ENCODE data around the gene COQ10B.
"Not testable (repeated sequence)": the region's sequence is repeated elsewhere in the genome, so short reads cannot be mapped to it uniquely, and the experiment has no call there.

The COQ10B gene

DNA sequence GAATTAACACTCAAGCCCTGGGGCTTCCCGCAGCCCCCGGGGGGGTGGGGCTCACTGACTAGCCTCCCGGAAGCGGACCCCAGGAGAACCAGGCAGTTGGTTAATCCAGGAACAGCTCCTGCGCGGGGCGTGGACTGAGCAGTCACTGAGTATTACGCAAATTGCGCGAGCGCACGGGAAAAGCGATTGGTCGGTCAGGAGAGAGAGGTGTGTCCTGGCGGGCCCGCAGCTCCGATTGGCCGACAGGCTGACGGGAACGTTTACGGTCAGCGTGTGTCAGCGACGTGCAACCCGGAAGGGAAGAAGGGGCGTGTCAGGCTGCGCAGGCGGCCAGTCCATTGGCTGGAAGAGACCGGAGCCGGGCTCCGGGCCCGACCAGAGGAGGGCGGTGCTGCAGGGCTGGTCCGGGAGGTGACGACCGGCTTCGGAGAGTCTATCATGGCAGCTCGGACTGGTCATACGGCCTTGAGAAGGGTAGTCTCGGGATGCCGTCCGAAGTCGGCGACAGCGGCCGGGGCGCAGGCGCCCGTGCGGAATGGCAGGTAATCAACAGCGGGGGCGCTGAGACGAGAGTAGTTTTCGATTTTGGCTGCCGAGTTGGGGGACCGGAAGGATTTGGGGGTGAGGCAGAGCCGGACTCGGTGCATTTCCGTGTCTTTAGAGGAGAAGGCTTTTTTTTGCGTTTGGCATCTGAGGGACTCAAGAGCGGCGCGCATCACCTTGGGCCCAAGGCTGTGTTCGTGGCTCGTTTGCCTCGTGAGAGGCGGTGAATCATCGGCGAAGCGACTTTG lies at the start of gene COQ10B:
Gene COQ10B (plus strand): TSS at position 430 of the 791 bp plus-strand sequence. CDS start 9 bp downstream, at position 439.
- DNase-seq = peak; percentile 96 to 97

DNA sequence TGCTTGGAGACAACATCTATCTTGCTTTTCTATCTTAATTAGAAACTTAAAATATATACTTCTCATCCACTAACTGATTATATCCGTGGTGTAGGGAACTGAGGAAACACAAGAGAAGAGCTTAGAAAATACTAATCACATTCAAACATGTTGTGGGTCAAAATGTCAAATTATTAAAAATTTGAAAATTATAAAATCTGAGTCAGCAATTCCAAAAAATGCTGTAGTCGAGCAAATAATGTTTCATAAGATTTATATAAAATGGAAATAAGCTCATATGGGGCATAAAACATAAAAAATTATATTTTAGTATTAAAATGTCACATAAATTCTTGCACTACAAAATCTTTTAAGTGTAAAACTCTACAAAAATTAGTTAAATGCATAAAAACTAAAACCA lies 47.8 kb upstream of the COQ10B start:
- no peak for DNase-seq

DNA sequence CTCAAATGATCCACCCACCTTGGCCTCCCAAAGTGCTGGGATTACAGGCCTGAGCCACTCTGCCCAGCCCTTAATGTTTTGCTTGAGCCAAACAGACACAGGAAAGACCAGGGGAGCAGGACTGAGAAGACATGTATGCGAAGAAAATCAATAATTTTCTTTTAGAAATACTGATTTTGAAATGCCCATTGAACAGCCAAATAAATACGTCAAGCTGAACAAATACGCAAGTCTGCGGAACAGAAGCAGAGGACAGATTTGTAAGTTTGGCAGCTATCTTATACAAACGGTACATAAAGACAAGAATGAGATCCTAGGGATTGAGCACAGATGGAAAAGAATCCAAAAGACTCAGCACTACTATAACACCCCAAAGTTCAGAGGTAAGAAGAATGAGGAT lies 39.3 kb upstream of the COQ10B start:
- DNase-seq = no peak

DNA sequence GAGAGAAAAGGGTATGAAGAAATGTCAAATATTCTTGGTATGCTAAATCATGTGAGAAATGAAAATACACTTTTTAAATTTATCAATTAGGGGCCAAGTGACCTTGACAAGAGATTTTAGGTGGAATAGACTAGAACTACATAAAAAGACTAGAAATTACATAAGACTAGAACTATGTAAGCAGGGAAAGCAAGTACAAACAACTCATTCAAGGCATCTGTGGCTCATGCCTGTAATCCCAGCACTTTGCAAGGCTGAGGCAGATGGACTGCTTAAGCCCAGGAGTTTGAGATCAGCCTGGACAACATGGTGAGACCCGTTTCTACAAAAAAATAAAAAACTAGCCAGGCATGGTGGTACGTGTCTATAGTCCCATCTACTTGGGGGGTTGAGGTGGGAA lies 38.8 kb upstream of the COQ10B start:
- DNase-seq = no peak

DNA sequence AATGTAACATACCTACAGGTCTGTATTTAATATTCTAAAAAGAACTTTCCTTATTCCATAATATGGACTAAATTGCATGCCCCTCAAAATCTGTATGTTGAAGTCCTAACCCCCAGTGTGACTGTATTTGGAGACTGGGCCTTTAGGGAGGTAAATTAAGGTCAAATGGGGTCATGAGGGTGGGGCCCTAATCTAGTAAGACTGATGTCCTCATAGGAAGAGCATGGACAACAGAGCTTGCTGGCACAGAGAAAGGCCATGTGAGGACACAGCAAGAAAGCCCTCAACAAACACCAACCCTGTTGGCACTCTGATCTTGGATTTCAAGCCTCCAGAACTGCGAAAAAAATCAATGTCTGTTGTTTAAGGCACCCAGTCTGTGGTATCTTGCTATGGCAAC lies 37.1 kb upstream of the COQ10B start:
- DNase-seq = no peak

DNA sequence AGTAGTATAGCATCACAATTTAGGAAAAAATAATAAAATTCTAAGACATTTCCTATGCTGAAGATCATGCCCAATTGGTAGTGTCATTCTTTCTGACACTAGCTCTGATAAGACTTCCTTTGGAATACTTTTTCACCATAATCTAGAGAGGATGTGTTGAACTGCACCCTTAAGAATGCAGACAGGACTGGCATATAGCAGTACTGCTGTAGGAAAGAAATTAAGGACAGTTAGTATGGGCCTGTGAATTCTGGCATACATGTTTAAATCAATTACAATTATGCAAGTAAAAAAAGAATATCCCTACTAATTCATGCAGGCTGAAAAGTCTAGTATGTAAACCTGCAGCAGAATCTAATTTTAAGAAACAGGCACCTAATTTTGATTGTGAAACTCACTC lies 33.9 kb upstream of the COQ10B start:
- no peak for DNase-seq

DNA sequence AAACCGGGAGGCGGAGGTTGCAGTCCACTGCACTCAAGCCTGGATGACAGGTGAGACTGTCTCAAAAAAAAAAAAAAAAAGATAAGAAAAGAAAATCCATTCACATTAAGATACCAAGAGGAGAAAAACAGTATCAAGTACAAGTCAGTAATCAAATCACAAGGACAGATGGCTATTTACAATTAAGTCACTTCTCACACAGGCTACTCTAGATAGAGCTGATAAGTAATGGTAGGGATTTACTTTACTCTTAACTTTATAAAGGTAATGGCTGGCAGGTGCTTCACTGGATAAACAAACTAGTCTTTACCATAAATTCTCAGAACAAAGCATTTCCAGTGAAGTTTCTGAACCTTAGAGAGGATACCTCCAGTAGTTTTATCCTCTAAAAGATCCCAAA lies 30.0 kb upstream of the COQ10B start:
- no peak for DNase-seq

DNA sequence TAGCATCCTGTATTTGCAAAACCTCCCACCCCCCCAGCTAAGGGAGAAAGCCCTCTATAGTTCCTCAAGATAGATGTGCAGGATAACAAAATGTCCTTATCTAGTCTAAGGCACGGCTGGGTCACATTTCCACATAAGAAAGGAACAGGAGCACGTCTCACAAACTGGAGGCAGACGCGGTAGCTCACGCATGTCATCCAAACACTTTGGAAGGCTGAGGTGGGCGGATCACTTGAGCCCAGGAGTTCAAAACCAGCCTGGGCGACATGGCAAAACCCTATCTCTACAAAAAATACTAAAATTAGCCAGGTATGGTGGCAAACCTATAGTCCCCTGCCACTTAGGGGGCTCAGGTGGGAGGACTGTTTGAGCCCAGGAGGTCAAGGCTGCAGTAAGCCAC lies 27.8 kb upstream of the COQ10B start:
- no peak for DNase-seq

DNA sequence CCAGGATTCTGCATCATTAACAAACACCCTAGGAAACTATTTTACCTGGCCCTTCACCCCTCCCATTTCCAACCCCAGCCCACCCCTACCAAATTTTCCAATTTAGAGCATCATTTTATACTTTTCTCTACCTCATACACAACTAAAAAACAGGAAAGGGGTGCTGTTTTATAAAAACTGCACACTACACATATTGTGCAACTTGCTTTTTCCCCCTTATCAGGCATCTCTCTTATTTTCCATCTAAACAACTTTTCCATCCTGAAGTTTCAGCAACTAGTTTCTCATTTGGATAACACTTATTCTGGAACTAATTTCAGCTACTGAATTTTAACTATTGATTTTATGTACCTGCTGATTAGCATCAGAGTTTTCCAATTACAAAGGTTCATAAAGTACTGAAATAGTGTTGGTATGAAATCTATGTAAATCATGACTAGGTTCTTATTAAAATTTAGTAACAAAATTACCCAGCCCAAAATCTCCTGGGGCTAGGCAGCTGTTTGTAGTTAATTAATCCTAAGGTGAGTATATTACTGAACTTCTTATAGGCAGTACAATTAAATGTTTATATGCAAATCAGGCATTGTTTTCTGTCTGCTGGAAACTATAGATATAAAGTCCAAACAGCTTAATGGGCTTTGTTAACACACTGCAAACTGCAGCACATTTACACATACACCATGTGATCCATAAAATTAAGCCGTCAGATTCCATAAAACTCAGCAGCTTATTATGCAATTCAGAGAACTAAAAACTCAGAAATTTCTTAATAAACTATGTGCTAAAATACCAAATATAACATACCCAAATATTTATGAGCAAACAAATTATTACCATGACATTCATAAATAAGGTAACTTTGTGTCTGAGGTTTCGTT lies 26.4 kb upstream of the COQ10B start:
- no peak for DNase-seq

DNA sequence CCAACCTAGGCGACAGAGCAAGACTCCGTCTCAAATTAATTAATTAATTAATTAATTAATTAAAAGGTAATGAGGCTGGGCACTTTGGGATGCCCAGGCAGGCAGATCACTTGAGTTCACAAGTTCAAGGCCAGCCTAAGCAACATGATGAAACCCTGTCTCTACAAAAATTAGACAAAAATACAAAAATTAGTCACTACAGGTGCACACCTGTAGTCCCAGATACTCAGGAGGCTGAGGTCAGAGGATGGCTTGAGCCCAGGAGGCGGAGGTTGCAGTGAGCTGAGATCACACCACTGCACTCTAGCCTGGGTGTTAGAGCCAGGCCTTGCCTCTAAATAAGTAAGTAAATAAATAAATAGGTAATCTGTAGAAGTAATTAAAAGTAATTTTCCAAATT lies 25.4 kb upstream of the COQ10B start:
- DNase-seq = no peak

DNA sequence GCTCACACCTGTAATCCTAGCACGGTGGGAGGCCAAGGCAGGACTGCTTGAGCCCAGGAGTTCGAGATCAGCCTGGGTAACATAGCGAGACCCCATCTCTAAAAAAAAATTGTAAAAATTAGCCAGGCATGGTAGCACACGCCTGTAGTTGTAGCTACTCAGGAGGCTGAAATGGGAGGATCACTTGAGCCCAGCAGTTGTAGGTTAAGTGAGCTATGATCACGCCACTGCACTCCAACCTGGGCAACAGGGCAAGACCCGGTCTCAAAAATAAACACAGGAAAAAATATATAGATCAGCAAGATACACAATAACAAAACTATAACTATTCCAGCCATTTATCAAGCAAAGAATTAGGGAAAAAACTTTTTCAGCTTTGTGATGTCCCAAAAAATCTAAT lies 21.5 kb upstream of the COQ10B start:
- no peak for DNase-seq

DNA sequence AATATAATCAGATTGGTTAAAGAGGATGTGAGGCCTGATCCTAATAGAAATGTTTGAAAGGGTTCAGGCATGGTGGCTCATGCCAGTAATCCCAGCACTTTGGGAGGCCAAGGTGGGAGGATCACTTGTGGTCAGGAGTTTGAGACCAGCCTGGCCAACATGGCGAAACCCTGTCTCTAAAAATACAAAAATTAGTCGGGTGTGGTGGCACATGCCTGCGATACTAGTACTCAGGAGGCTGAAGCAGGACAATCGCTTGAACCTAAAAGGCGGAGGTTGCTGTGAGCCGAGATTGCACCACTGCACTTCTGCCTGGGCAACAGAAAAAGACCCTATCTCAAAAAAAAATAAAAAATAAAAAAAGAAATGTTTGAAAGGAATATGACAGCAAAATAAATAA lies 20.8 kb upstream of the COQ10B start:
- DNase-seq = not testable (repeated sequence)

DNA sequence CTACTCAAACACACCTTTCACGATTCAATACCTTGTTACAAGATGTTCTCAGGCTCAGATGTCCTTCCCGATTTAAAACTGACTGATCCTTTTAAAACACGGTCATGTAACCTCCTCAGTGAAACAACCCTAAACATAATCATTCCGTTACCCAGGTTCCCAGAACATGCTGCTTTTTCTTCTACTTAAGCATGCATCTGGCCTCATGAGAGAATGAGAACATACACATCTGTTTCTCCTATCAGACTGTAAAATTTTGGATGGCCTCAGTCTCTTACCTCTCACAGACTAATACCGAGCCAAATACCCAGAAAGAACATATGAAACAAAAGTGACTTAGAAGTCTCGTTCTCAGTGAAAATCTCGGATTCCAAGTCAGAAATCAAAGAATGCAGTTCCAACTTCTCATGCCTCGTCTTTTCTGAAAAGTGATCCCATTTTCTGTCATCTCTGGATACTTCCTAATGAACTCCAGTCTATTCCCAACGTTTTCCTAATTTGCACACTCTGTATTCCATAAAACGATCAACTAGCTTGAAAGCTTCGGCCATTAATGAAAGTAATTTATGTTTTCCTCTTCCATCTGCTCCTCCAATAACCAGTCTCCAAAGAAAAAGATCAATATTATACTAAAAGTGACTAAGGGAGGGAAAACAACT lies 19.4 kb upstream of the COQ10B start:
- no peak for DNase-seq

DNA sequence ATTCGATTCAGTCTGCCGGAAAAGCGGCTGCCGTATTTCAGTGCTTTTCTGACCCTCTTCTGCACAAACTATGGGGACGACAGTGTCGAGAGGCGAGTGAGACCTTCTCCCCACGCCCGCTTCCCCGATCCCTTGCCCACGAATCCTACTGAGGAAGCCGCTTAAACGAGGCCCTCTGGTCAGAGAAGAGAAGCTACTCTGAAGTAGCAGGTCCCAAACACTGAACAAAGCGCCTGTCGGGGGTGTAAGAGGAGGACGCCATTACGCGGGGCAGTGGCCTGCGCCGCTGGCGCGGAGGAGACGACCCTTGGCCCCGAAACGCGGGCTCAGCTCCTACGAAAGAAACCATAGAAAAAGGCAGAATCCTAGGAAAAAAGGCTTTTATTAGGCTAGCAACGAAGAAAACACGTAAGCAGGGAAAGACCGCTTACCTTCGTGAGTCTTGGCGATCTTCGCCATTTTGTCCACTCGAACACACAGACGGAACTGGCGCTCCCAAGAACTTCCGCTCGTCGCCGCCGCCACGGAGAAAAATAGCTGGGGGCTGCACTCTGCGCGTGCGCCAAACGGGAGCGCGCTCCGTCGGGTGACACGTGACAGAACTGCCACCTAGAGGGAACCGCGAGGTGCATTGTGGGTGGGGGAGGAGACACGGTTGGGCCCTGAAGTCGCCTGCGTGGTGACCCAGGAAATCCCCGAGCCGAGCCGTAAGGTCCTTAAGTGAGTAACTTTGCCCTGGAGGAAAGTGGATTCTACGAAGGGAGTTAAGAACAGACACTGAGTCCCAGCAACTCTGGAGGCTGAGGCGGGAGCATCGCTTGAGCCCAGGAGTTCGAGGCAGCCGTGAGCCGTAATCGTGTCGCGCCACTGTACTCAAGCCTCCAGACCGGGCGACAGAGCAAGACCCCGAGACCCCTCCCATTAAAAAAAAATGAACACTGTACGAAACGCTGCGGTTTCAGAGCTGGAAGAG lies 18.5 kb upstream of the COQ10B start, which contains the start of gene SF3B1:
Gene SF3B1 (minus strand): TSS at position 488 of the 973 bp plus-strand sequence. CDS start 29 bp downstream, at position 459.
- DNase-seq = peak; percentile 98

DNA sequence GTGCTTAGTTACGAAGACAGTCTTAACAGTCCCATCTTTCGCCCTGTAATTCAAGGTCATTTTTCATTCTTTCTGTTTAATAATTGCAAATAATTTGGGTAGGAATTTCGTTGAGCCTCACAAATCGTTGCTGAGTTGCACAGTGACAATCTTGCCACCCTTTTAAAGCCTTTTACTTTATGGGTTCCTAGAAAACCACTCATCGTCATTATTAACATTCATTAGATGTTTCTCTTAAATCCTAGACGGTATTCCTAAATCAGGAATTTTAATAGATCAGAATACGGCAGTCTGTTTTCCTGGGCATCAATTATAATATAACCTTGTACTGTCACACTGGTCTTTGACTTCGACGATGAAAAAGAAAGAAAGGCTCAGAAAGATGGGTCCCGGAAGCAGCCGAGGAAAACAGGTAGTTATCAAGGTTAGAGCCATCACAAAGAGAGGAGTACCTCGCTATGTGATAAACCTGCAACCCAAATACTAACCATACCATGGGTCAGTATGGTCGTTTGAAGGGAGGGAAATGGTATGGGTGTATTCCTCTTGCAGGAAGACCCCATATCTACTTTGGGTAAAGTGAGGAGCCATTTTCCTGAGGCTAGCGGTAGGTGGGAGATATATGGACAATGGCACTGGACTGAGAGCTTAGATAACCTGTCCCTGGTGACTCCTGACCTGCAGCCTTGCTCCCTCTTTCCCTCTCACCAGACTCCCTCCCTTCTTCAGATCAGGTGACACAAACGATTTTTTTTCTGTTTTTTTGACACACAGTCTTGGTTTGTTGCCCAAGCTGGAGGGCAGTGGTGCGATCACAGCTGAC lies 17.5 kb upstream of the COQ10B start:
- DNase-seq = no peak

DNA sequence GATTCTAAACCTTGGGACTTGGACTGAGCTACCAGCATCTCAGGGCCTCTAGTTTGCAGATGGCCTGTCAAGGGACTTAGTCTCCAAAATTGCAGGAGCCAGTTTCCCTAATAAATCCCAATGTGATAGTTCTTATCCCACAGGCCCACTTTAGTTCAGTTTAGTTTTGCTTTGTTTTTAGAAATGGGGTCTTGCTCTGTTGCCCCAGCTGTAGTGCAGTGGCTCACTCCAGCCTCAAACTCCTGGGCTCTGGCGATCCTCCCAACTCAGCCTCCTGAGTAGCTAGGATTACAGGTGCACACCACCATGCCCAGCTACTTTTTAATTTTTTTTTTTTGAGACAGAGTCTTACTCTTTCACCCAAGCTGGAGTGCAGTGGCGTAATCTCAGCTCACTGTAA lies 16.0 kb upstream of the COQ10B start:
- no peak for DNase-seq

DNA sequence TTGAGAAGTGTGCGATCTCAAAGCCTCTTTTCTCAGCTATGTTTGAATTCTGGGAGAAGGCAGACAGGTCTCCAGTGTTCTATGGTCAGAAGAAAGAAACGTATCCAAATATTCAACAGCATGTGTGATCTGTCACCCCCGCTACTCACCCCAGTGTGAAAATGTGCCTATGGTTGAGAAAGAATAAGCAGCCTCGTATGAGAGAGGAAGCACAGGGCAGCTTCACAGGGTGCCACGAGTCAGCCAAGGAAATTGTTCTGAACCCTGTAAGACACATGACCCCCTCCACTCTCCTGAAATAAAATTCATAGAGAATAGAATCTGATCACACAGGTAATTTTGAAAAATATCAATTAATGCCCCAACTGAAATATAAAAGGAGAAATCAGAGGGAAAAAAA lies 10.5 kb upstream of the COQ10B start:
- no peak for DNase-seq

DNA sequence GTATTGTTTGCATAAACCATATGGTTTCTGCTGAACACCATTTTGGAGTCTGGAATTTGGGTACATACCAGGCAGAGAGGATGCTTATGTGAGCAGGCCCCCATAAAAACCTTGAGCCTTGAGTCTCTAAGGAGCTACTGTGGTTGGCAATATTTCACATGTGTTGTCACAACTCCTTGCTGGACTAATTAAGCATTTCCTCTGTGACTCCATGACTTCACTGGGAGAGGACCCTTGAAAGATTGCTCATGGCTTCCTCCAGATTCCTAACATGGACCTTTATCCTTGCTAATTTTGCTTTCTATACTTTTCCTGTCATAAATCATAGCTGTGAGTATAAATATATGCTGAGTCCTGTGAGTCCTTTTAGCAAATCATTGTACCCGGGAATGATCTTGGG lies 7.6 kb upstream of the COQ10B start:
- DNase-seq = no peak

DNA sequence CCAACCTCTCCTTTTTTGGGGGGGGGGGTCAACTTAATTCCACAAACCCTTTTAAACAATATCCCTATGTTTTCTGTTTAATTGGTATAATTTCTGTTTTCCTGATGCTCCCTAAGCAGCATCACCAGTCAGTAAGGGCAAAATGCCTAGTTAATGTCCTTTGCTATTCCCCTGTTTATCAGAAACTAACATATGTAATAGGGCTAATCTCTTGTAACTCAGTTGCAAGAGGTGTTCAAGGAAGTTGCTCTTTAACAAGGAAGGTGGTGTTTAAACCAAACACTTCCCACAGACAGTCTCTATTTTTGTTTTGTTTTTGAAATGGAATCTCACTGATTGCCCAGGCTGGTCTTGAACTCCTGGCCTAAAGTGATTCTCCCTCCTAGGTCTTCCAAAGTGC lies 6.5 kb upstream of the COQ10B start:
- DNase-seq = no peak

DNA sequence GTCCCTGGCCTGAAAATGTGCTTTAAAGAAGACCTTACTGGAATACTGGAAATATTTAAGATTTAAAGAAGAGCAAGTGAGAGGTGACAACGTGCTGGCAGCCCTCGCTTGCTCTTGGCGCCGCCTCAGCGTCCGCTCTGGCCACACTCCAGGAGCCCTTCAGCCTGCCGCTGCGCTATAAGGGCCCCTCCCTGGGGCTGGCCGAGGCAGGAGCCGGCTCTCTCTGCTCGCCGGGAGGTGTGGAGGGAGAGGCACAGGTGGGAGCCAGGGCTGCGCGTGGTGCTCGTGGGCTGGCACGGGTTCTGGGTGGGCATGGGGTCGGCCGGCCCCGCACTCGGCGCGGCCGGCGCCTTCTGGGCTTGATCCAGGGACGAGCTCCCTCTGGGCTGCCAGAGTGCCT lies 2.9 kb upstream of the COQ10B start:
- DNase-seq = no peak

DNA sequence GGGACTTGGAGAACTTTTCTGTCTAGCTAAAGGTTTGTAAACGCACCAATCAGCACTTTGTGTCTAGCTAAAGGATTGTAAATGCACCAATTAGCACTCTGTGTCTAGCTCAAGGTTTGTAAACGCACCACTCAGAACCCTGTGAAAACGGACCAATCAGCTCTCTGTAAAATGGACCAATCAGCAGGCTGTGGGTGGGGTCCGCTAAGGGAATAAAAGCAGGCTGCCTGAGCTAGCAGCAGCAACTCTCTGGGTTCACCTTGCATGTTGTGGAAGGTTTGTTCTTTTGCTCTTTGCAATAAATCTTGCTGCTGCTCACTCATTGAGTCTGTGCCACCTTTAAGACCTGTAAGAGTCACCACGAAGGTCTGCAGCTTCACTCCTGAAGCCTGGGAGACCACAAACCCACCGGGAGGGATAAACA lies 2.4 kb upstream of the COQ10B start:
- DNase-seq = not testable (repeated sequence)

Data from activated CD4-positive, alpha-beta T cell treated with anti-CD3 and anti-CD28 coated beads for 4 hours (primary cell).